ENCODE data around the gene FA2H. TPM values are rescaled to one million over a fixed set of nuclear protein-coding genes. Genes with fewer than 3 reads are reported as not detected.
"Not testable (repeated sequence)": the region's sequence is repeated elsewhere in the genome, so short reads cannot be mapped to it uniquely, and the experiment has no call there.

FA2H gene
- total RNA-seq, 1 donor from 2014 or later, result not detected

- DNase-seq (ENCODE audit: low read depth, low spot score), result no peak
- Mint-ChIP-seq H3K4me3 (no peak overlapping the region), H3K27me3 (ENCODE audit: low read depth) (peaks cover 26% of the 10 kb centered on the region), H3K27ac (ENCODE audit: unreplicated experiment) (no peak overlapping the region), H3K4me1 (no peaks in the 10 kb centered on the region), H3K9me3 (no peaks in the 10 kb centered on the region), H3K36me3 (ENCODE audit: low read depth) (no peaks in the 10 kb centered on the region)
- TF ChIP-seq CTCF (conservative IDR thresholded peaks at IDR 0.05), result no peak
Measured at GRCh38 chr16:74793571-74793970, 19.0 kb upstream of the FA2H start.

- H3K27me3 Mint-ChIP-seq (ENCODE audit: low read depth), result peaks cover 31% of the 10 kb centered on the region
- DNase-seq (ENCODE audit: low read depth, low spot score), result no peak
- no peaks in the 10 kb centered on the region for H3K36me3 Mint-ChIP-seq (ENCODE audit: low read depth)
- H3K4me1 Mint-ChIP-seq, result no peaks in the 10 kb centered on the region
- TF ChIP-seq CTCF (conservative IDR thresholded peaks at IDR 0.05), result no peak
- H3K4me3 Mint-ChIP-seq, result no peak overlapping the region
- H3K9me3 Mint-ChIP-seq, result no peaks in the 10 kb centered on the region
- no peak overlapping the region for H3K27ac Mint-ChIP-seq (ENCODE audit: unreplicated experiment)
Measured at GRCh38 chr16:74792225-74792624, 17.6 kb upstream of the FA2H start.

- not testable (repeated sequence) for H3K4me1 Mint-ChIP-seq; H3K4me3 Mint-ChIP-seq; DNase-seq (ENCODE audit: low read depth, low spot score); H3K27ac Mint-ChIP-seq (ENCODE audit: unreplicated experiment); H3K36me3 Mint-ChIP-seq (ENCODE audit: low read depth); H3K9me3 Mint-ChIP-seq
- peaks cover 30% of the 10 kb centered on the region for H3K27me3 Mint-ChIP-seq (ENCODE audit: low read depth)
Measured at GRCh38 chr16:74791749-74792148, 17.1 kb upstream of the FA2H start.

- Mint-ChIP-seq H3K27me3 (ENCODE audit: low read depth) (peaks cover 13% of the 10 kb centered on the region), H3K9me3 (no peaks in the 10 kb centered on the region), H3K4me1 (no peaks in the 10 kb centered on the region), H3K36me3 (ENCODE audit: low read depth) (no peaks in the 10 kb centered on the region), H3K27ac (ENCODE audit: unreplicated experiment) (no peak overlapping the region), H3K4me3 (no peak overlapping the region)
- no peak for DNase-seq (ENCODE audit: low read depth, low spot score)
- no peak for TF ChIP-seq CTCF (conservative IDR thresholded peaks at IDR 0.05)
Measured at GRCh38 chr16:74788108-74788507, 13.5 kb upstream of the FA2H start.

GRCh38 chr16:74785031-74785430, 10.4 kb upstream of the FA2H start:
- H3K27me3 Mint-ChIP-seq (ENCODE audit: low read depth), result peaks cover 11% of the 10 kb centered on the region
- H3K4me1 Mint-ChIP-seq, result no peaks in the 10 kb centered on the region
- no peak overlapping the region for H3K27ac Mint-ChIP-seq (ENCODE audit: unreplicated experiment)
- no peaks in the 10 kb centered on the region for H3K36me3 Mint-ChIP-seq (ENCODE audit: low read depth)
- no peak overlapping the region for H3K4me3 Mint-ChIP-seq
- no peaks in the 10 kb centered on the region for H3K9me3 Mint-ChIP-seq
- TF ChIP-seq CTCF (conservative IDR thresholded peaks at IDR 0.05), result no peak
- no peak for DNase-seq (ENCODE audit: low read depth, low spot score)

GRCh38 chr16:74778646-74779045, 4.0 kb upstream of the FA2H start:
- H3K4me1 Mint-ChIP-seq, result peaks cover 10% of the 10 kb centered on the region
- H3K27ac Mint-ChIP-seq (ENCODE audit: unreplicated experiment), result no peak overlapping the region
- no peak for DNase-seq (ENCODE audit: low read depth, low spot score)
- no peak overlapping the region for H3K4me3 Mint-ChIP-seq
- TF ChIP-seq CTCF (conservative IDR thresholded peaks at IDR 0.05), result no peak
- H3K27me3 Mint-ChIP-seq (ENCODE audit: low read depth), result peaks cover 31% of the 10 kb centered on the region
- H3K9me3 Mint-ChIP-seq, result no peaks in the 10 kb centered on the region
- no peaks in the 10 kb centered on the region for H3K36me3 Mint-ChIP-seq (ENCODE audit: low read depth)
